ENCODE measurements around the gene AKR1C3.

DNA sequence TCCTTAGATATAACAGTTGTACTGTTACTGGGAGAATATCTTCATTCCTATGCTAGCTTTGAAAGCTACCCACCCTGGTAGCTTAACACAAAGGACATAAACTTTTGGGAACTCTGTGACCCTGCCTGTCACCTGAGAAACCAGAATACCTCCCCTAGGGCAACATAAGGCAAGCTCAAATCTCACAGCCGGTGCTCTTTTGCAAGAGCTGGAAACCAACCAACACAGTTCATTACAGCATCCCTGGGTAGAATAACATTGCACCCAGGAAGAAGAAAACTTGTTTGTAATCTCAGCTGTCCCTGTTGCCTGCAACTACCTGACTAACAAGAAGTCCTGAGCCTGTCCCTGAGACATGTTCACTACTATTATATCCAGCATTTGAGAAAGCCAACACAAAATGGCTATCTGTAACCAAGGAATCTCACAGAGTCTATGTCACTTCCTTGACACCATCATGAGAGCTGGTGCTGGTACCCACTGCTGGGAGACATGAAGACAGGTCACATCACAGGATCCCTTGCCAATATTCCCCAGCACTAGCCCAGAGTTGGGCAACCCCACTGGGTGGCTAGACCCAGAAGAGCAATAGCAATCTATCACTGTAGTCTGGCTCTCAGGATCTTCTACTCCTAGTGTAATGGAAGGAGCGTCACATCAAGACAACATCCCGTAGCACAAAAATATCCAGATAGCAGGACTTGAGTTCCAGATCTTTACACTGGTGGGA lies 31.3 kb downstream of the AKR1C3 start:
- TF ChIP-seq, protein P1, sequence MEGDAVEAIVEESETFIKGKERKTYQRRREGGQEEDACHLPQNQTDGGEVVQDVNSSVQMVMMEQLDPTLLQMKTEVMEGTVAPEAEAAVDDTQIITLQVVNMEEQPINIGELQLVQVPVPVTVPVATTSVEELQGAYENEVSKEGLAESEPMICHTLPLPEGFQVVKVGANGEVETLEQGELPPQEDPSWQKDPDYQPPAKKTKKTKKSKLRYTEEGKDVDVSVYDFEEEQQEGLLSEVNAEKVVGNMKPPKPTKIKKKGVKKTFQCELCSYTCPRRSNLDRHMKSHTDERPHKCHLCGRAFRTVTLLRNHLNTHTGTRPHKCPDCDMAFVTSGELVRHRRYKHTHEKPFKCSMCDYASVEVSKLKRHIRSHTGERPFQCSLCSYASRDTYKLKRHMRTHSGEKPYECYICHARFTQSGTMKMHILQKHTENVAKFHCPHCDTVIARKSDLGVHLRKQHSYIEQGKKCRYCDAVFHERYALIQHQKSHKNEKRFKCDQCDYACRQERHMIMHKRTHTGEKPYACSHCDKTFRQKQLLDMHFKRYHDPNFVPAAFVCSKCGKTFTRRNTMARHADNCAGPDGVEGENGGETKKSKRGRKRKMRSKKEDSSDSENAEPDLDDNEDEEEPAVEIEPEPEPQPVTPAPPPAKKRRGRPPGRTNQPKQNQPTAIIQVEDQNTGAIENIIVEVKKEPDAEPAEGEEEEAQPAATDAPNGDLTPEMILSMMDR (IDR thresholded peaks at IDR 0.05; ENCODE audit: extremely low read depth in 1 of 2, insufficient read depth in 1 of 2, low read depth in 1 of 2, low read length in 2 of 2): no peak
- TF ChIP-seq POLR2AphosphoS5 (IDR thresholded peaks at IDR 0.05; ENCODE audit: insufficient read depth, low read depth, low read length) (no peak), EZH2 (IDR thresholded peaks at IDR 0.05; ENCODE audit: borderline replicate concordance, low read depth, low read length, severe bottlenecking) (no peak), POLR2A (IDR thresholded peaks at IDR 0.05; ENCODE audit: low read depth, low read length) (no peak), MAX (IDR thresholded peaks at IDR 0.05; ENCODE audit: insufficient read depth, insufficient read length) (no peak), JUN (IDR thresholded peaks at IDR 0.05; ENCODE audit: borderline replicate concordance, insufficient read depth, insufficient read length, low read depth) (no peak)
